HuH-7.5 (cell line): ENCODE data around the gene LGALS8.
"Not testable (repeated sequence)": the region's sequence is repeated elsewhere in the genome, so short reads cannot be mapped to it uniquely, and the experiment has no call there.

Source experiments
- DNase-seq: peaks from one replicate; pipeline ENCODE4 v3.0.0; 2011; ENCODE audit warnings: low spot score

Gene LGALS8

DNA sequence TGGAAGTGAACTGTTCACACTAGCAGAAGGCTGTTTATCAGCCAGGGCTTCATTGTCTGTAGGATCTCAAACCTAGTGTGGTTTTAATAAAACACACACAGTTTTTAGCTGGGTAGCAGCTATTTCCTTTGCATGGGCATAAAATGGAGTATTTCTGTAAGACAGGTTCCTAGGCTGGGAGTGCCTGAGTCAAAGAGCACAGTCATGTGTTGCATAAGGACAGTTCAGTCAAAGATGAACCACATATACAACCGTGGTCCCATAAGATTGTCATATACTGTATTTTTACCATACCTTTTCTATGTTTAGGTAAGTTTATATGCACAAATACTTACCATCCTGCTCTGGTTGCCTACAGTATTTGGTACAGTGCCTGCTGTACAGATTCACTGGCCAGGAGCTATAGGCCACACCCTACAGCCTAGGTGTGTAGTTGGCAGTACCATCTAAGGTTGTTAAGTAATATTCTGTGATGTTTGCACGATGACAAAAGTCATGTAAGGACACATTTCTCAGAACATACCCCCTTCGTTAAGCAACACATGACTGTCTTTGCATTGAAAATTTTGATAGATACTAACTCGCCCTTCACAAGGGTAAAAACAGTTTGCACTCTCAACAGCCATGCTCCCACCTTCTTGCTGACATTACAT is 17.2 kb downstream of the LGALS8 start:
- no peak for DNase-seq

DNA sequence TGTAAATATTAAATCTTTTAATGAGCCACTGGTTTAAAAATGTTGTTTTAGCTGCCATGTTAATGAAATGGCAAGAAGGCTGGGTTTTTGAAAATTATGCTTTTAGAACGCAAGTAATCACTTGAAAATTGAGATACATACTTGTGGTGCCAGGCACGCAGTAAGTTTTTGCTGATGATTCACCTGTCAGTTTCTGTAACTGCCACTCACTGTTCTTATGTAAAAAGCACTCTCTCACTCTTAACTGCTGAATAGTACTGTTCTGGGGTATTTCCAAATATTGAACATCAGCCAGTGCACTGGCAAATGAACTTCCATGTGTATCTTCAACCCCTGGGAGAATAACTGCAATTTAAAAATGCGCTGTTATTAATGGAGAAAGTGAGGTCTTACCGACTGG is 17.9 kb downstream of the LGALS8 start:
- DNase-seq: no peak

DNA sequence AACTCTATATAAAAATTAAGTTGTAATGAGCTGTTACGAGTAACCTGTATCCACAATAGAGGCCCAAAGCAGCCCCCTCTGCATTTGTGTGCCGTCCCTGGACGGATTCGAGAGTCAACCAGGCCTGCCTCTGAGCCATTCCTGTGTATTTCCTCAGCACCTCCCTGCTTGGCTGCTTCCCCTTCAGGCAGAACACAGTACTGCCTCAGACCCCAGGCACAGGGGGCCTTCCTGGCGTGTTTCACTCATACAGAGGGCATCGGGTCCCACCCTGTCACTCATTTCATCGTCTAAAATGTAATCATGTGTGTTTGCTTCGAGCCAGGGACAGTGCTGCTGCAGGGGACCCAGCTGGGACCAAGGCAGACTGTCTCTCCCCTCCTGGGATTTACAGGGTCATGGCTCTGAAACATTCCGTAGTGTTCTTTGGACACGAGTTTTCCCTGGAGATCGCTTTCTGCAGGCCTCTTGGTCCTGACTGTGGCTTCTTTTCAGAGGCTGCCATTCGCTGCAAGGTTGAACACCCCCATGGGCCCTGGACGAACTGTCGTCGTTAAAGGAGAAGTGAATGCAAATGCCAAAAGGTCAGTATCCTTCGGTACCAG is 19.4 kb downstream of the LGALS8 start:
- no peak for DNase-seq

DNA sequence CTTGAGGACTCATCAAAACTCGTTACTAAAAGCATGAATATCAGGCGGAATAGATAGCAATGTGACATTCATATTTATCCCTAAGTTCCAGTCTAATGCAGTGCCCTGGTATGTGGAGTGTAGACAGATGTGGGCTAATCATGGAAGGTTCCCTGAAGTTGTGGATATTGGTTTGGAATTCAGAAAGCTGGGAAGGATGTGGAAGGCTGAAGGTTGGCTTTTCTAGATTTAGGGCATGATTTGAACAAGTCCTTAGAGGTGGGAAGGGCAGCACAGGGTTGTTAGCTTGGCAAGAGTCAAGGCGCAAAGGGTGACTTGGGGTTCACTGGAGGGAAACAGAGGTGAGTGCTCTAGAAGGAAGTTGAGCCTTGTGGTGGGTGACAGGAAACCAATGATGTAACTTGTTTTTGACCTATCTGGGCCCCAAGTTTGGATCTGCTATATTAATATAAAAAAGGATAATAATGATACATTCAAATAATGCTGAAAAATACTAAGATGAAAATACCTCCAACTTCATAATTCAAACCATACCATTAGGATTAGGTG is 21.9 kb downstream of the LGALS8 start:
- DNase-seq: no peak

DNA sequence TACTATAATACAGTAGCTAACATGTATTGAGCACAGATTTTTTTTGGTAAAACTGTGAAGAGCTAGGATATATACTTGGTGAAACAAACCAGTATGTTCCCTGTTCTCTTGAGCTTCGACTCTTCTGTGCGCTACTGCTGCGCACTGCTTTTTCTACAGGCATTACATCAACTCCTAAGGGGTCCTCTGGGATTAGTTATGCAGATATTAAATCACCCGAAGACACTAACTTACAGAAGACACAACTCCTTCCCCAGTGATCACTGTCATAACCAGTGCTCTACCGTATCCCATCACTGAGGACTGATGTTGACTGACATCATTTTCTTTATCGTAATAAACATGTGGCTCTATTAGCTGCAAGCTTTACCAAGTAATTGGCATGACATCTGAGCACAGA is 24.7 kb downstream of the LGALS8 start:
- DNase-seq: no peak

DNA sequence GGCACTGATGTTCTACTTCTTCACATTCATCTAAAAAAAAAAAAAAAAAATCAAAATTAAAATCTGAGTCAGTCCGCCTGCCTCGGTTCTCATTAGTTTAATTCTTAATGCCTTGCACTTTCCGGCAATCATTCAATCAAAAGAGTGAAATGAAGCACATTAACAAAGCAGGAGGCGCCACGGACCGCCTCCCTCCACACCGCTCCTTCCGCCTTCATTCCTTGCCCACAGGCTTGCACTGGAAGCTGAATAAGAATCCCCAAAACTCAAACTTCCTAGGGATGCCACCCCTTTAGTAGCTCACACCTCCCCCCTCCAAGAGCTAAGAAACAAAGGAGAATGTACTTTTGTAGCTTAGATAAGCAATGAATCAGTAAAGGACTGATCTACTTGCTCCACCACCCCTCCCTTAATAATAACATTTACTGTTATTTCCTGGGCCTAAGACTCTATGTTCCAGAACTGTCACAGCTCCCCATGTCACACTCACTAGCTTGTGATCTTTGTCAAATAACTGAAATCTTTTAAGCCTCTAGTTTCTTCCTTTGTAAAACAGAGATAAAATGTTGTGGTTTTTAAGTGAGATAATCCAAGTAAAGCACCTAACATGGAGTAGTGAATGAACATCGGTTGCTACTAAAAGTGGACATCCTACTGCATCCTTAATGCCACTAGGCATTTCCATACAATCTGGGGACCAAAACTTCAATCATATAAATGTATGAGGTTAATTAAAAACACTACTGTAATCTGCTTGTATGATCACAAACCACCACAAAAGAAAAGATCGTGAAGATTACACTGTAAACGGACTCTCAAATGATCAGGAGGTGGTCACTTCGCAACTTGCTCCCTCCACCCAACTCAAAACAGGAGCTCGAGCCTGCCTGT is 27.4 kb downstream of the LGALS8 start:
- DNase-seq: no peak

DNA sequence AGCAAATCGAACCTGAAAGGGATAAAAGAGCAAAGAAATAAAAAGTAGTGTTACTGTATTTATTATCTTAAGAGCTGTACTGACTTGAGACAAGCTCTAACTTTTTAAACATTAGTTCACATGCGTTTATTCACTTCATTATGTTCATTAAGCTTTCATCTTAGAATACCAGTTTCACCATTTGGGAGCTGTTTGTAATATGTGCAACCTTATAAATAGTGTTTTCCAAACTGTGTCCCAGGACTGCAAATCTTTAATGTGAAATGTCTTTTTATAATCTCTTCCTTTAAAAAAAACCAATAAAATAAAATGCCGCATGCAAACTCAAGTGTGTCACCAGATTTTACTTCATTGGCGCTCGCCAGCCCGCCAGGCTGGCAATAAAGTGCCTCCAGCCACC is 28.3 kb downstream of the LGALS8 start:
- no peak for DNase-seq

DNA sequence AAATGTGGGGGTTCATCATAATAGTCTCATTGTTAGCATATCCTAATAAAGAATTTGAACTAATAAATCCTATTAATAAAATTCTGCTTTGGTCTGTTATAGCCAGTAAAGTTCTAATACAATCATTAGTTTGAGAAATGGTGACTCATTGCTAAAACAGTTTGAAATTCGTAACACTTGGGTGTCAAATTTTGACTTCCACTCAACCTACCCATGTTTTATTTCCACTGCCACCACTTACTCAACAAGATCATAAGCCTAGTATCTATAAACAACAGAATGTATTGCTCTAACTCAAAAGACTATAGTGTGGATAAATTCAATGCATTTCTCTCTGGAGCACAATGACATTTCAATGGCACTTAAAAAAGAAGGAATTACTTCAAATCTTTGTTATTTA is 29.1 kb downstream of the LGALS8 start:
- DNase-seq: no peak

DNA sequence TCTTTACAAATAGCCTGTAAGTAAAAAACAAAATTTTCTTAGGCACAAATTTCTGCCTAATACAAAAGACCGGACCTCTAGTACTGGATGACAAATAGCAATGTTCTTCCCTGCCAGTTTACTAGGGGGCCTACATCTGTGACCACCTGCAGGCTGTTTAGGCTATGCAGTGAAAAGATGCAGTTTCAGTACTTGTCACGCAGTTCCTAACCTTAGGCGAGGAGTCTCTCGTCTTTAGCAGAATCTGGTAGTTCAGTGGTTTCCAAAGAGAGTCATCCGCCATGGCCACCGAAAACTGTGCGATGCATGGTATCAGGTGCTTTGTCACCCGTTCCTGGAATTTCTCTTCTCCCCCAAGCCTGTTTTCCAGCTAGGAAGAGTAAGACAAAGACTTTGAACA is 29.6 kb downstream of the LGALS8 start:
- DNase-seq: no peak

DNA sequence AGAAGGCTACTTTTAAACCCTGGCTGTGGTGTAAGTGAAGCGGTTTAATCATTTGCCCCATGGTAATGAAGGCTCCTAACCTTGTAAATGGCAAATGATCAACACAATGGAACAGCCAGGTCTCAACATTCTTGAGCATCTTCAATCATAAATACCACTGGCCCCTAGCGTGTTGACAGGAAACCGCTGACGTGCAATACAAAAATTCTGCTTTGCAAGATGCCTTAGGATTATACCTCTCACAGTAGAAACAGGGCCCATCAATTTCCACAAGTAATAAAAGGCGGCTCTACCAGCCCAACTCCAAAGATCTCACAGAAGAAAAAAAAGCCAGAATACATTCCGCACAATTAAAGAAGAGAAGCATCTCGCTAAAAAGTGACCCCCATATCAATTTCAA is 32.8 kb downstream of the LGALS8 start:
- no peak for DNase-seq

DNA sequence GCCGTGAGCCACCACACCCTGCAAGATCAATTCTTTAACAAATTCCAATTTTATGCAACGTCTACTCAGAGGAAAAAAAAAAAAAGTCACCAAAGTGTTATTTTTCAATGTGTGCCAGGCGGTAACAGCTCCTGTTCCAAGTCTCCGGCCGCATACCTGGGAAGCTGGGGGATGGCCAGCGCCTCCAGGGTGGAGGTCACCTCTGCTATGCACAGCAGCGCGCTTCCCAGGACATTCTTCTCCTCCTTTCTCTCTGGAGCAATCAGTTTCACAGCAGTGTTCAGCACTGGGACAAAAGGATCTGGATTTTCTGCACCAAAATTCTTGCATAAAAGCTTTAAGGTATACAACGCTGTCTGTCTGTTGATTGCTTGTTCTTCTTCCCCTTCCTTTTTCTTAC is 34.3 kb downstream of the LGALS8 start:
- DNase-seq: no peak

DNA sequence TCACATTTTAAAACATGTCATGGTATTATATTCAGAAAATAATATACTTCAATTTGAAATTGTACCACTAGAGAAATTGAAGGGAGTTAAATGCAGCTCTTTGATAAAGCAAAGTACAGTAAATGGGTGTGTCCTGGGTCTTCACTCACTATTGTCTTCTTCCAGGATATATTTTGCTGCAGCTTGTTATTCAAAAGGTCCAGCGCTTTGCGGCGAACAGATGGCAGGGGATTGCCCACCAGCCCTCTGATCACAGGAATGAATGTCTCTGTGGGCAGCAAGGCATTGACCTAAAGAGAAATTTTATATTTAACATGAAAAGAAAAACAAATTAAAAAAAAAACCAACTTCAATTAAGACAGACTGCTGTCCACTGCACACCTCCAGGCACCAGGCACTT is 35.1 kb downstream of the LGALS8 start:
- no peak for DNase-seq

DNA sequence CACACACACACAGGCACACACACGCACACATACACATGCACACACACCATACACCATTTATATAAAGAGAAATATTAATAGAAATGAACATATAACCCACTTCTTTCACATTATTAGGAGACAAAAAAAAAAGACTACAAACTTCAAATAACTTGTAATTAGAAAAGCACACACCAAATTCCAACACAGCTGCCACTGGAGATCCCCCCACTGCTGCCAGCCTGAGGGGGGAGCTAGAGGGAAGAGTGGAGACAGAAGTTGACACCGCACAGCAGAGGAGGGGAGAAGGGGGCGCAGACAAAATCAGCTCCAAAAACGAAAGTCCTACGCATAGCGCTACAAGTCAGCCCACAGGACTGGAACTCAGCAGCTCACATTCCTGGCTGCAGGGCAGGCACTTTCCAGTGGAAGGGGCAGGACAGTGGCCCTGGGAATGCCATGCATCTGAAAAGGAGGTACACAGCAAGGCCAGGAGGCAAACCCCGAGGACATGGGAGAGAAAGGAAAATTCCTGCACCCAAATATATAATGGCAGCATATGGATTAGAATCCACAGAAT is 36.5 kb downstream of the LGALS8 start:
- no peak for DNase-seq

DNA sequence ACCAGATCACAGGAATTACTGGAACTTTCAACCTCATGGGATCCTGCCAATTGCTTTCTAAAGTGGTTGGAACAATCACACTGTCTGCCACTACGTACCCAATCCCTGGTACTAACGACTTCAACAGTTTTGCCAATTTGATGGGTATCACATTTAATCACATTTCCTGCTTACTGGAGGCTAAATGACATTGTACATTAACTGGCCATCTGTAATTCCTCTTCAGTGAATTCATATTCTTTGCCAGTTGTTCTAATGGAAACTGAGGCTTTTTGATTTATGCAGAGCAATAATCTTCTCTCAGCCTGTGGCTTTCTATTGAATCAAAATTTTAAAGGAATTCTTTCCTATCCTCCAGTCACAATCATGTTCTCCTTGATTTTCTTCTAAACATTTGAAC is 38.2 kb downstream of the LGALS8 start:
- no peak for DNase-seq

DNA sequence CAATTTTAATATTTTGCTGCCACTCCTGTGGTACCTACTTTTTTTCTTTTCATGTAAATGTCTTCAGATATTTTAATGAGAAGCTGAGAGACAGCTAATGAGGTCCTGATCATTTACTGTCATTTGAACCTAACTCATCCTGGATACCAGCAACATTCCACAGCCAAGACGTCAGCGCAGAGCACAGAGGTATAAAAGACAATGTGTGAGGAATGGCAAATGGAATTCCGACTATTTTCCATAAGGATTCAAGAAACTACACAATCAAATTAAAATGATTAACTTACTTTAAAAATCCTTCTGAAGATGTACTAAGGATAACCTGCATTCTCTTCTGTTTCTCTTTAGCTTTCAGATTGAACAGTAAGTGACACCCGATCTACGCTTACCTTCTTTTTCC is 41.7 kb downstream of the LGALS8 start:
- DNase-seq: no peak

DNA sequence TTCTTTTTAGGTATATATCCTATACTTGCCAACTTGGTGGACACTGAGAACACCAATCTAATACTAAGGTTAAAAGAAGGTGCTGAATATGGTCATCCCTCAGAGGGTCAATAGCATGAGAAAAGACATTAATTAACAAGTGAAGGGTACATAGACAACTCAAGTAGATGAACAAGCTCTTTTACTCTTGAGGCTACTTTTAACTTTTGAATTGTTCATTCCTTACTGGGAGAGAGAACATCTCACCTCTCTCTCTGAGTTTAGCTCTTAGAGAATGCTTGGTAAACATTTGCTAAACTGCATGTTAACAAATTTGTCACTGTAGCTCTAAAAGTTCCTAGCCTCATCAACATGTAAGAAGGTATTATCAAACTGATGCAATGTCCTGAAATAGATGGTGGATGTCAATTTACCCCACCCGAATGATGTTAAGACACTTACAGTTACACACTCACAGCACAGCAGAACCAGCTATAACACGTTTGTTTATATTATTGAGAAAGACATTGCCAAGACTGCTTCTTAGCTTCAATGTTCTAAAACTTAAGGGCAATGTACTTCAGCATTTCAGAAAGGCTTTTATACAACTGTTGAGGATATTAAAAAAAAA is 44.6 kb downstream of the LGALS8 start:
- no peak for DNase-seq

DNA sequence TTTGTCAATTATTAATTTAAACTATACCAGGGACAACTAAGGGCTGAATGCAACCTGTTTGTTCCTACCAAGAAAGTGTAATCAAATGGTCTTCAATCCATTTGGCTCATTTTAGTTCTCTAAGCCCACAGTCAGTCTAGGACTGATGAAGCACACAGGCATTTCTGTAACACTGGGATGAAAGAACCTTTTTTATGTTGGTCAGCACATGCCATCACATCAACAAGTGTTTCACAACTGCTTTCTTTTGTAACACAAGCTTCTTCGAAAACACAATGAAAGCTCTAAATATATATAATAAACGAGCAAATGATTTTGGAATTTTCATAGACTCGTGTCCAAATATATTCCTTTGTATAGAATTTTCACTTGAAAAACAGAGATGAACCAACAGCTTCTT is 51.7 kb downstream of the LGALS8 start:
- no peak for DNase-seq

DNA sequence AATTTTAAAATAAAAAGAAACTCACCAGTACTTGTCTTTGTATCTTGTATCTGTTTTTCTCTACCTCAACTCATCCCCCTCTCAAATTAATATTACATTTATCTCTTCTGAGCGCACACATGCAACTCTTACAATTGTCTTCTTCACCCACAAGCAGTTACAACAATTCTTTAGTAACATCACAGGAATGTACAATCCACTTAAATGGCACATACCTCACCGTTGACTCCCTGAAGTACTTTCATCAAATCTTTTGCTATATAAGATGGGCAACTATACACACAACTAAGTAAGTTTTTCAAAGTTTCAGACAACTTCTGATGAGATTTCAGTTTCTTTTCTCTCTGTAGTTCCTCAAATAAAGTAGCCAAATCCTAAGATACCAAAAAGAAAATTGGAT is 52.2 kb downstream of the LGALS8 start:
- DNase-seq: no peak

DNA sequence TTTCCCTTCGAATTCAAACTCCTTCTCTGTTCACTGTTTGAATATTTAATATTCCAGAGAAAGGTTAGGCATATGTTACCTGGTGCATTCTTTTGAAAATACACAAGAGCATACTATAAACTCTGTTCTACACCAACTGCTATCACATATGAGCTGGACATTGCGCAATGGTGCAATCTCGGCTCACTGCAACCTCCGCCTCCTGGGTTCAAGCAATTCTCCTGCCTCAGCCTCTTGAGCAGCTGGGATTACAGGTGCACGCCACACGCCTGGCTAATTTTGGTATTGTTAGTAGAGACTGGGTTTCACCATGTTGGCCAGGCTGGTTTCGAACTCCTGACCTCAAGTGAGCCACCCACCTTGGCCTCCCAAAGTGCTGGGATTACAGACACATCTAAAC is 53.3 kb downstream of the LGALS8 start:
- not testable (repeated sequence) for DNase-seq

DNA sequence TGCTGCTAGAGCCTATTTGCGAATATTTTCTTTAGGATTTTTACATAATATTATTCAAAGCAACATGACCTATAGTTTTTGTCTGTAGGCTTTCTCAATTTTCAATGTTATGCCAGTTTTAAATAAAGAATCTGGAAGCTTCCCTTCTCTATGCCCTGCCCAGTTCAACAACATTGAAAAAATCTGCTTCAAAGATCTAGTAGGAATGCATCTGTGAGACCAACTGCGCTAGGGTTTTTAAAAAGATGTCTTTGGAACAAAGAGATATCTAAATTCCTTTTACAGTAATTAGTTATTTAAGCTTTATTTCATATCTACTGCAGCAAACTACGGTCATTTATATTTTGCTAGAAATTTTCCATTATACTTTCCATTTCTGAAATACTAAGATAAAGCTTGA is 54.9 kb downstream of the LGALS8 start:
- DNase-seq: no peak

DNA sequence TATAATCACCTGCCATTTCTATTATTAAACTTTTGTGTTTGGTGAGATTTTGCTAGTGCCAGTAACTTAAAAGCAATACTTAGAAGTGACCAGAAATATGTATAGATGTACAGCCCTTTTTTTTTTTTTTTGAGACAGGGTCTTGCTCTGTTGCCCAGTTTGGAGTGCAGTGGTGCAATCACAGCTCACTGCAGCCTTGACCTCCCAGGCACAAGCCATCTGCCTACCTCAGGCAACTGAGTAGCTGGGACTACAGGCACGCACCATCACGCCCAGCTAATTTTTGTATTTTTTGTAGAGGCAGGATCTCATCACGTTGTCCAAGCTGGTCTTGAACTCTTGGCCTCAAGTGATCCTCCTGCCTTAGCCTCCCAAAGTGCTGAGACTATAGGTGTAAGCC is 56.6 kb downstream of the LGALS8 start:
- DNase-seq: not testable (repeated sequence)

DNA sequence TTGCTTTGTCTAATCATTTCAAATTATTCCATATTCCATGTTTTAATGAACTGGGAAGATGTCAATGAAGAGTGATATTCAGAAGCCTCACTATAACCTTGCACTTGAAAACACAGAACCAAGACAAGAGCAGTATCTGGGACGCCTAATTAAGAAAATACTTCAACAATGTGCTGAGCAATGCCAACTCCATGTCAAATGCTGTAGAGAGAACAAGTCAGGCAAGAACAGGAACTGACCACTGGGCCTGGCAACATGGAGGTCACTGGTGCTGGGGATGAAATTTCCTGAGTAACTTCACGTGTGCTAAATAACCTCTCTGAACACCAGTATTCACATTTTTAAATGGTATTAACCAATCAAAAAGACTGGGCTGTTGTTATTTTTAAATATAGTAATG is 57.7 kb downstream of the LGALS8 start:
- no peak for DNase-seq
